RWPE1 (cell line): ENCODE measurements around the gene RMND1.

ENCODE experiments used
- CTCF ChIA-PET: fragments of 350-600 bp; sonication (Branson Sonifier 250); formaldehyde crosslinking; extraction: SDS; loops from one replicate; lab custom pipeline; 2021; lab: Yijun Ruan, JAX
- POLR2A ChIA-PET: fragments of 400-600 bp; formaldehyde crosslinking; extraction: SDS; loops from one replicate; lab custom pipeline; 2020; ENCODE audit warnings: antibody characterized with exemption; ENCODE audit not compliant: low non-redundant PET; lab: Yijun Ruan, JAX
- DNase-seq: peaks from one replicate; pipeline ENCODE4 v3.0.0; 2012; ENCODE audit warnings: low spot score
- H3K27ac ChIP-seq: fragments of 450-650 bp; 2 replicates; pipeline ENCODE4 v1.5.1; 2017
- TF ChIP-seq, protein P1 (sequence below): fragments of 450-650 bp; conservative IDR thresholded peaks from 2 replicates; pipeline ENCODE4 v1.5.1; 2017; ENCODE audit warnings: low read depth, mild to moderate bottlenecking

RMND1 gene

GRCh38 chr6:151392427-151392826 lies 59.5 kb downstream of the RMND1 start:
- ChIA-PET POLR2A (no interaction called here), CTCF (interaction anchor here (0.6 to 0.7 kb wide), 2 partner anchors 14 to 424 kb away, joined by 3 to 5 read pairs; no protein-coding TSS in a partner anchor)

GRCh38 chr6:151391471-151392413 lies 60.2 kb downstream of the RMND1 start, which contains the start of gene ZBTB2:
Gene ZBTB2, minus strand, starts transcription at chr6:151391559. Its CDS starts 17,922 bp downstream, at chr6:151373637.
- POLR2A ChIA-PET: no interaction called here
- peak within 1 kb of the TSS; percentile 99 for H3K27ac ChIP-seq
- DNase-seq: peak; percentile 53
- TF ChIP-seq, protein P1, sequence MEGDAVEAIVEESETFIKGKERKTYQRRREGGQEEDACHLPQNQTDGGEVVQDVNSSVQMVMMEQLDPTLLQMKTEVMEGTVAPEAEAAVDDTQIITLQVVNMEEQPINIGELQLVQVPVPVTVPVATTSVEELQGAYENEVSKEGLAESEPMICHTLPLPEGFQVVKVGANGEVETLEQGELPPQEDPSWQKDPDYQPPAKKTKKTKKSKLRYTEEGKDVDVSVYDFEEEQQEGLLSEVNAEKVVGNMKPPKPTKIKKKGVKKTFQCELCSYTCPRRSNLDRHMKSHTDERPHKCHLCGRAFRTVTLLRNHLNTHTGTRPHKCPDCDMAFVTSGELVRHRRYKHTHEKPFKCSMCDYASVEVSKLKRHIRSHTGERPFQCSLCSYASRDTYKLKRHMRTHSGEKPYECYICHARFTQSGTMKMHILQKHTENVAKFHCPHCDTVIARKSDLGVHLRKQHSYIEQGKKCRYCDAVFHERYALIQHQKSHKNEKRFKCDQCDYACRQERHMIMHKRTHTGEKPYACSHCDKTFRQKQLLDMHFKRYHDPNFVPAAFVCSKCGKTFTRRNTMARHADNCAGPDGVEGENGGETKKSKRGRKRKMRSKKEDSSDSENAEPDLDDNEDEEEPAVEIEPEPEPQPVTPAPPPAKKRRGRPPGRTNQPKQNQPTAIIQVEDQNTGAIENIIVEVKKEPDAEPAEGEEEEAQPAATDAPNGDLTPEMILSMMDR: no peak
- CTCF ChIA-PET: no interaction called here

More at GRCh38 chr6:151392427-151392826, 59.5 kb downstream of the RMND1 start:
- H3K27ac ChIP-seq: no peak overlapping the region
- TF ChIP-seq, protein P1: no peak
- DNase-seq: no peak

GRCh38 chr6:151390851-151391470 lies 61.0 kb downstream of the RMND1 start:
- peak; percentile 64 for DNase-seq

DNA sequence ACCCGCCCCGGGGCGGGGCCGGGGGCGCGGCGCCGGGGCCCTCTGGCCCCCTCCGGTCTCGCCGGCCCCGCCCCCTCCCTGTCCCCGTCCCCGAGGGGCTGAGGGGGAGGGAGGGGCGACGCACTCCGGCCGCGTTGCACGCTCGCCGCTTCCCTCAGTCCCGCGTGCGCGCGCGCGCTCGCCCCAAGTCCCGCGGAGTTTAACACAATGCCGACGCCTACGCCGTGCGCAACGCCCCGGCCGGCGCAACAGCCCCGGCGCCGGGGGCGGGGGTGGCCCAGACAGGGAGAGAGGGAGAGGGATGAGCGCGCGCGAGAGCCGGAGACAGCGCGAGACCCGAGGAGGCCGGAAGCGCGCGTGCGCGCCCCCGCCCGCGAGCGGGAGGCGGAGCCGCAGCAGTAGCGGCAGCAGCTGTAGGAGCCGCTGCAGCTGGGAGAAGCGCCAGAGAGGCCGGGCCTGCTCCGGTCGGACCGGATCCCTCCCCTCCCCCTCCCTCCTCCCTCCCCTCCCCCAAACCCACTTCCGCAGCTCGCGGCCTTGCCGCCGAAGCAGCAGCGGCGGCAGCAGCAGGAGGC lies 61.6 kb downstream of the RMND1 start:
- TF ChIP-seq, protein P1: no peak
- ChIA-PET POLR2A (interaction anchor here (1.0 kb wide), 1 partner anchor 15 kb away, joined by 3 read pairs; no protein-coding TSS in a partner anchor), CTCF (no interaction called here)
- DNase-seq: peak; percentile 95
- H3K27ac ChIP-seq: peak overlapping the region; percentile 99

More at GRCh38 chr6:151390851-151391470, 61.0 kb downstream of the RMND1 start:
- TF ChIP-seq, protein P1: no peak
- H3K27ac ChIP-seq: peak overlapping the region; percentile 99
- POLR2A ChIA-PET: interaction anchor here (1.0 kb wide), 1 partner anchor 16 kb away, joined by 3 read pairs; no protein-coding TSS in a partner anchor
- CTCF ChIA-PET: no interaction called here

GRCh38 chr6:151389618-151390275 lies 62.2 kb downstream of the RMND1 start:
- TF ChIP-seq, protein P1: no peak
- ChIA-PET POLR2A (interaction anchor here (0.7 to 1.0 kb wide), 4 partner anchors 11 to 1844 kb away, joined by 3 to 4 read pairs (median 3); no protein-coding TSS in a partner anchor), CTCF (interaction anchor here (0.6 kb wide), 1 partner anchor 20 kb away, joined by 3 read pairs; no protein-coding TSS in a partner anchor)
- peak; percentile 74 for DNase-seq
- peak overlapping the region; percentile 99 for H3K27ac ChIP-seq
